Kidney glomerular epithelial cell (primary cell): ENCODE data around the gene TOR4A.
"Not testable (repeated sequence)": the region's sequence is repeated elsewhere in the genome, so short reads cannot be mapped to it uniquely, and the experiment has no call there.

Source experiments
- DNase-seq: peaks from one replicate; lab custom pipeline; 2025; lab: John Stamatoyannopoulos, UW

TOR4A gene

DNA sequence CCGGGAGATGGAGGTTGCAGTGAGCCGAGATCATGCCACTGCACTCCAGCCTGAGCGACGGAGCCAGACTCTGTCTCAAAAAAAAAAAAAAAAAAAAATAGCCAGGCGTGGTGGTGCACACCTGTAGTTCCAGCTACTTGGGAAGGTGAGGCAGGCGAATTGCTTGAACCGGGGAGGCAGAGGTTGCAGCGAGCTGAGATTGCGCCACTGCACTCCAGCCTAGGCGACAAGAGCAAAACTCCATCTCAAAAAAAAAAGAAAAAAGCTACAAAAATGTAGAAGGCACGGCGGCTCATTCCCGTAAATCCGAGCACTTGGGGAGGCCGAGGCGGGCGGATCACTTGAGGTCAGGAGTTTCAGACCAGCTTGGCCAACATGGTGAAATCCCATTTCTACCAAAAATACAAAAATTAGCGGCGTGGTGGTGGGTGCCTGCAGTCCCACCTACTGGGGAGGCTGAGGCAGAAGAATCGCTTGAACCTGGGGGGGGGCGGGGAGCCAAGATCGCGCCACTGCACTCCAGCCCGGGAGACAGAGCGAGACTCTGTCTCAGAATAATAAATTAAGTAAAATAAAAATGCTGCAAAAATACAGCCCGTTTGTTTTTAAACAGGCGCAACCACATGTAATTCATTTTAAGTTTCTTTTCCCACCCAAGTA lies 37.9 kb upstream of the TOR4A start:
- DNase-seq, result not testable (repeated sequence)

DNA sequence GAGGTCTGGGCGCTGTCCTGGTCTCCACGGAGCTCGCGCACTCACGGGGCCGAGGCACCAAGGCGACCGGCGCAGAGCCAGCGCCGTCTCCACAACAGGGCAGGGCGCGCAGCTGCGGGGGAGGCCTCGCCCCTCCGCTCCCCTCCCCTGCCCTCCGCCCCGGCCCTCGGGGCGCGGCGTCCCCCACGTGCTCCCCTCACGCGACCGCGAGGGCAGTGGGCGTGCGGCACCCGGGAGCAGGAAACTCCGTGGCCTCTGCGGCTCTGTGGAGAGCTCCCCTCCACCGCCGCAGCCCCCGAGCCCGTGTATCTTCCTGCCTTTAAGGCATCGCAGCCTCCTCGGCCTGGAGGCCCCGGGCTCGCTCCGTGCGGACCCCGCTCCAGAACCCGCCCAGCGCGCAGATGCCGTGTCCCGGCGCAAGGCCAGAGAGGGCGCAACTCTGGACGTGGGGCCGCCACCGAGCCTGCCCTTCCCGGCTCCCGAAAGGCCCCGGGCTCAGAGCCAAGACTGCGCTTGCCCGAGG lies 37.1 kb upstream of the TOR4A start:
- peak; percentile 41 for DNase-seq

DNA sequence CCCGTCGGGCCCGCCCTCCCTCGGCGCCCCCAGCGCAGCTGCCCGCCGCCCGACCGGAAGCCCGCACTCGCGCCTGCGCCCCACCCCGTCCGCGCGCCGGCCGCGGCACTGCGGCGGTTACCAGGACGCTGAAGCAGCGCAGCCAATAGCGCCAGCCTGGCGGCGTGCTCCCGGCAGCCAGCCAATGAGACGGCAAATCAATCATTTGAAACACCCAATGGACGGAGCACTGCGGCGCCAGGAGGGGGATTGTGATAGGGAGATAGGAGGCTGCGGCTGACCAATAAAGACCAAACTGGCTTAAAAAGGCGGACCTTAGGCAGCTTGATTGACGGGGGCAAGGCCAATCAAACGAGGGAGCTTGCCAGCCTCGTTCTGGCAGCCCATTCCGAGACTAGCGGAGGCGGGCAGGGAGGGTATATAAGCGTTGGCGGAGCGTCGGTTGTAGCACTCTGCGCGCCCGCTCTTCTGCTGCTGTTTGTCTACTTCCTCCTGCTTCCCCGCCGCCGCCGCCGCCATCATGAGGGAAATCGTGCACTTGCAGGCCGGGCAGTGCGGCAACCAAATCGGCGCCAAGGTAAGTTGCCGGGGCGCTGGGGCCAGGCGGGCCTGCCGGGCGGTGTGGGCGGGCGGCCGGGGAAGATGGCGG lies 36.6 kb upstream of the TOR4A start, which contains the start of gene TUBB4B:
TUBB4B (plus strand) TSS at position 447 of the 649 bp plus-strand sequence; CDS start at position 521, 74 bp downstream.
- DNase-seq, result peak; percentile 100

DNA sequence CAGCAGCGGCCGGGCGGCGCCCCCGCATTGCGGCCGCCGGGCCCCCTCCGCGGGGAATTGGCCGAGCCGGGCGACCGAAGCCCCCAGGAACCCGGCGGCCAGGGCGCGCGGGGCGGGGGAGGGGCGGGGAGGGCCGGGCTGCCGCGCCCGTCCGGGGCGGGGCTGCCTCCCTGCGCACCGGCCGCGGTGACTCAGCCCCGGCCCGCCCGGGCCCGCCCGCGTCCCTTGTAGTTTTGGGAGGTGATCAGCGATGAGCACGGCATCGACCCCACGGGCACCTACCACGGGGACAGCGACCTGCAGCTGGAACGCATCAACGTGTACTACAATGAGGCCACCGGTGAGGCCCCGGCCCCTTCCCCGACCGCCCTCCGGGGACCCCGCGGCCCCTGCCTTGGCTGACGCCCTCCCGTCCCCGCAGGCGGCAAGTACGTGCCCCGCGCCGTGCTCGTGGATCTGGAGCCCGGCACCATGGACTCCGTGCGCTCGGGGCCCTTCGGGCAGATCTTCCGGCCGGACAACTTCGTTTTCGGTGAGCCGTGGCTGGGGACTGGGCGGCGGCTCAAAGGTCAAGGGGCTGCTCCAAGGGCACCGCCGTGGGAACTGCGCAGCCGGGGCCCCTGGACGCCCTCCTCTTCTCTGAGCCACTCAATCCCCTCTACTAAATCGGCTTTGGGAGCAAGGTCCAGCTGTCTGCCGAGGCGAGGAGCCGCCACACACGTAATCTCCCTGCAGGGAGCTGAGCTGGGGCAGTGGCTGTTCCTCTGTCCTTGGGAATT lies 35.8 kb upstream of the TOR4A start:
- no peak for DNase-seq

DNA sequence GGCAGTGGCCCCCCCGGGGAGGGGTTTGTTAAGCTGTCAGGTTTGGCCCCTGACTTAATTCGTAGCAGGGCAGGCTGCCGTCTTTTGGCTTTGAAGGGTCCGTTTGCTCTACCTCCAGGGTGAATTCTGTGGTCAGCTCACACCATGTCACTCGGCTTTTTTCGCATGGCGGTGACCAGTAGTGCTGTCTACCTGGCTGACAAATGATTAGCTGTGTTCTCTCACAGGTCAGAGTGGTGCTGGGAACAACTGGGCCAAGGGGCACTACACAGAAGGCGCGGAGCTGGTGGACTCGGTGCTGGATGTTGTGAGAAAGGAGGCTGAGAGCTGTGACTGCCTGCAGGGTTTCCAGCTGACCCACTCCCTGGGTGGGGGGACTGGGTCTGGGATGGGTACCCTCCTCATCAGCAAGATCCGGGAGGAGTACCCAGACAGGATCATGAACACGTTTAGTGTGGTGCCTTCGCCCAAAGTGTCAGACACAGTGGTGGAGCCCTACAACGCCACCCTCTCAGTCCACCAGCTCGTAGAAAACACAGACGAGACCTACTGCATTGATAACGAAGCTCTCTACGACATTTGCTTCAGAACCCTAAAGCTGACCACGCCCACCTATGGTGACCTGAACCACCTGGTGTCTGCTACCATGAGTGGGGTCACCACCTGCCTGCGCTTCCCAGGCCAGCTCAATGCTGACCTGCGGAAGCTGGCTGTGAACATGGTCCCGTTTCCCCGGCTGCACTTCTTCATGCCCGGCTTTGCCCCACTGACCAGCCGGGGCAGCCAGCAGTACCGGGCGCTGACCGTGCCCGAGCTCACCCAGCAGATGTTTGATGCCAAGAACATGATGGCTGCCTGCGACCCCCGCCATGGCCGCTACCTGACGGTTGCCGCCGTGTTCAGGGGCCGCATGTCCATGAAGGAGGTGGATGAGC lies 35.0 kb upstream of the TOR4A start:
- DNase-seq, result no peak

DNA sequence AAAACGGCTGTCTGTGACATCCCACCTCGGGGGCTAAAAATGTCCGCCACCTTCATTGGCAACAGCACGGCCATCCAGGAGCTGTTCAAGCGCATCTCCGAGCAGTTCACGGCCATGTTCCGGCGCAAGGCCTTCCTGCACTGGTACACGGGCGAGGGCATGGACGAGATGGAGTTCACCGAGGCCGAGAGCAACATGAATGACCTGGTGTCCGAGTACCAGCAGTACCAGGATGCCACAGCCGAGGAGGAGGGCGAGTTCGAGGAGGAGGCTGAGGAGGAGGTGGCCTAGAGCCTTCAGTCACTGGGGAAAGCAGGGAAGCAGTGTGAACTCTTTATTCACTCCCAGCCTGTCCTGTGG lies 34.3 kb upstream of the TOR4A start:
- not testable (repeated sequence) for DNase-seq

DNA sequence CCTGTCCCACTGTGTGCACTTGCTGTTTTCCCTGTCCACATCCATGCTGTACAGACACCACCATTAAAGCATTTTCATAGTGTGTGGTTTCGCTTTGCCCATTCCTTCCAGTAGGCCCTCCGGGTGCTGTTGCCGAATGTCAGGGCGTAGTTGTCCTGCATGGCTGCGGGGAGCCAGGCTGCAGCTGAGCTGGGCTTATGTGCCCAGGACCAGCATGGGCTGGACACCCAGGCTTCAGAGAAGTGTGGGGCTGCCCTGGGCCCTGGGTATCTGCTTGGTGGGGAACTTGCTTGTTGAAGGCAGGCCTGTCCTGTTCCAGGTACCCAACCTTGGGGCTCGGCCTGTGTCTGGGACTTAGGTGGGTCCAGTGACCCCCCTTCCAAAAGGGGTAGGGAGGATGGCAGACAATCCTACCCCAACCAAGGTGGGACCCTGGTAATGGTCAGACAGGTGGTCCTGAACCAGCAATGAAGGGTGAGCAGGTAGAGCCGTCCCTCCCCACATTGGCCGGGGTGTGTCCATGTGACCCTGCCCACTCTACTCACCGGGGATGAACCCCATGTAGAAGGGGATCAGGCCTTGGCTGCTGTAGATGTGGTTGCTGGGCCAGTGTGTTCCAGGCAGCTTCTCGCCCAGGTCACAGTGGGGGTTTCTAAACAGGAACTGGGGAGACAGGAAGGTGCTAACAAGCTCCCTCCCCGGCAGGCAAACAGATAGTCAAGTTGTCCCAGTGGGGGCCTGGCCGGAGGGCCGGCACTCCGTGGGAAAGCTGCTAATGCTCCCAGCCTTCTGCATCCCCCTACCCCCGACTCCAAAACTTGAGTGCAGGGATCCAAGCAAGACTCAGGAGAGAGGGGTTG lies 33.7 kb upstream of the TOR4A start:
- no peak for DNase-seq

DNA sequence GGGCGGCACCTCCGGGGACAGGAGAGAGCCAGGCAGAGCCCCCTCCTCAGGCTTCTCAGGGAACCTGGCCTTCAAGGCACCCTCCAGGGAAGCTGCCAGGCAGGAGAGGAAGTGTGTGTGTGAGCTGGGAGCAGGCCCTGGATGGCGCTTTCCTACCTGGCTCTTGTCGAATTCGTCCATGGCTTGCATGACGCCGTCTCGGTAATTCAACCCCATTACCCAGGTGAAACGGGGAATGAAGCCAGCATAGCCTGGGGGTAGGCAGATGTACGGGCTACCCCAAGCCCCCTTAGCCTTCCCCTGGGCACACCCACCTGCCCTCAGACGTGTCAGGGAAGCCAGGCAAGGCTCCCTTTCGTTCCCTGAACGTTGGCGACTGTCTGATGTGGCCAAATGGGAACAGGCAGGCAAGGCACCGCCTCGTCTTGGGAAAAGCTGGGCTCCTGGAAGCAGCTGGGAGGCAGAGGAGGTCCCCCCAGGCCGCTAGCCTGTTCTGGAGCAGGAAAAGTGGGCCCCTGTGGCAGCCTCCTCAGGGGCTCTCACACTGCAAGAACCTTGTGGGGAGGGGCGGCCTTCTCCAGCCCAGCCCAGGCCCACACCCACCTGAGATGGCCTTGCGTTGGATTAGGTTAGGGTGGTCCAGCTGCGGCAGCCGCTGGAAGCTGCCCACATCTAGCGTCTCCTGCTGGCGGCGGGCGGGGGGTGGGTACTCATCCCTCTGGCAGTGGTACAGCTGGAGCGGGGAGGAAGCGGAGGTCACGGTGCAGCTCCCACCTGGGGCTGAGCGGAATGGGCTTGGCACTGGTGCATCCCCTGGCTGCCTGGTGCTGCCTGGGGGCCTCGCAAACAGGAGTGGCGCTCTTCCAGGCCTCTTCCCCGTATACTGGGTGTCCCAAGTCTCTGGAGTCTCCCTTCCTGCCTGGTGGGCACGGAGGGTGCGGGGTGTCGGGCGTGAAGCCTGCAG lies 32.8 kb upstream of the TOR4A start:
- no peak for DNase-seq

DNA sequence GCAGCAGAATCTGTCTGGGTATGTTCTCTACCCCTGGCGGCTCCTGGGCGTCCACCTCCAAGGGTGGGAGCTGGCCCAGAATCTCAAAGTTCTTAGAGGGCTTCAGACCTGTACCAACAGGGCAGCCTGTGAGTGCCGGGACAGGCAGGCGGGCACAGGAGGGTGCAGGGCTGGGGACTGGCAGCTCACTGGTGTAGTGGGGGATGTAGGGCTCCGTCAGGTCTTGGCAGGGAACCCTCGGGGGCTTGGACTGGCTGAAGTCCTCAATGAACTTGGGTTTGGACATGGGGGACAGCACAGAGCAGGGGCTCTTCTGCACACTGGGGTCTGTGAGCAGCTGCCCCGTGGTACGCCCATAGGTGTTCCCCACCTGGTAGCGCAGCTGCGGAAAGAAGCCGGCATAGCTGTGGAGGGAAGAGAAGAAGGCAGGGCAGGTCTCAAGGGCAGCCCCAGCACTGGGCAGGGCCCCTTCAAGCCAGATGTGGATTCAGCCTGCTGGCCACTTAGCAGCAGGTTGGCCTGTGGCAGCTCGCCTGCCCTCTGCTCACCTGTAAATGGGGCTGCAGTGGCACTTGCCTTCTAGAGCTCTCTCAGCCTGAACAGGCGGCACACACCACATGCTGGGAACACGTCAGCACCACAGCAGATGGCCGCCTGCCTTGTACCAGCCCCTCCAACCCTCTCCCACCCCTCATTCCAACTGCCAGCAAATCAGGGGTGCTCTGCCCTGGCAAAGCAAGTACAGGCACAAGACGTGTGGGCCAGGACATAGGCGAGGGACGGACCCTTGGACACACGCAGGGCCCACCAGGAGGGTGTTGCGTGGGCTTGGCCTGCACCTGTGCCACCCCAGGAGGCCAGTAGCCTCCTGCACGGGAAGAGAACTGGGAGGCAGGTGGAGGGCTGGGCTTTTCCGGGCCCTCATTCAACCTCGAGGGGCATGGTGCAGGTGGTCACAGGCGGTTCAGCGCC lies 31.8 kb upstream of the TOR4A start:
- DNase-seq, result no peak

DNA sequence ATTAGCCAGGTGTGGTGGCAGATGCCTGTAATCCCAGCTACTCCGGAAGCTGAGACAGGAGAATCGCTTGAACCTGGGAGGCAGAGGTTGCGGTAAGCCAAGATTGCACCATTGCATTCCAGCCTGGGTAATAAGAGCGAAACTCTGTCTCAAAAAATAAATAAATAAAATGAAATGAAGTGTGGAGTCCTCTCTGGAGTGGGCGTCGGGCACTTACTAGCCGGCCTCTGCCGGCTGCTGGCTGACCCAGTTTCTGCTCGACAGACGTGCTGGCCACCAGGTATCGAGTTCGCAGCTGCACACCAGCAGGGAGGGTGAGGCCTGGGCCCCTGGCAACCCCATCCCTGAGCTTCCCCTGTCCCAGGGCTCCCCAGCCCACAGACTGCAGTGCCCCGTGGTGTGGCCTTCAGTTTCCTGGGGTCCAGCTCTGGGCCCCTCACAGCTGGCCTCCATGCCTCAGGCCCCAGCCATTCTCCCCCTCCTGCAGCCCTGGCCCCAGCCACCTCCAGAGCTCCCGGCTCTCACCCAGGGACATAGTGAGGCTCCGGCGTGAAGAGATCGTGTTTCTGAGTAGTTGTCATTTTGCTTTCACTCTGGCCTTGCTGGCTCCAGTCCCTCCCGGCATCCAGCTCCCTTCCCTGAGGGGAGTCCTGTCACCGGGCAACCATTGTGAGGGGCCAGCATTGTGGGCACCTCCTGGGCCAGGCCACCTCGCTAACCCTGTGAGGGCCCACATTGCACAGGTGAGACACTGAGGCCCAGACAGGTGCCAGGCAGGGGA lies 30.2 kb upstream of the TOR4A start:
- no peak for DNase-seq

DNA sequence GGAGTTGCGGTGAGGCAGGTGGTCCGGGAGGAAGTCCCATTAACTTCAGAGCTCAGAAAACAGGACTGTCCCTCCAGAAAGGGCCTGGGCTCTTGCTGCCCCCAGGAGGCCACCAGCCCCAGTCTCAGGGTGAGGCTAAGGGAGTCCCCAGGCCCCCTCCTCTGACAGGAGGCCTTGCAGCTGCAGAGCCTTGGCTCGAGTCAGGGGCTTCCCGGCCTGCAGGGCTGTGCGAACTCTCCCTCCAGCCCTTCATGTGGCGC lies 29.7 kb upstream of the TOR4A start:
- no peak for DNase-seq

DNA sequence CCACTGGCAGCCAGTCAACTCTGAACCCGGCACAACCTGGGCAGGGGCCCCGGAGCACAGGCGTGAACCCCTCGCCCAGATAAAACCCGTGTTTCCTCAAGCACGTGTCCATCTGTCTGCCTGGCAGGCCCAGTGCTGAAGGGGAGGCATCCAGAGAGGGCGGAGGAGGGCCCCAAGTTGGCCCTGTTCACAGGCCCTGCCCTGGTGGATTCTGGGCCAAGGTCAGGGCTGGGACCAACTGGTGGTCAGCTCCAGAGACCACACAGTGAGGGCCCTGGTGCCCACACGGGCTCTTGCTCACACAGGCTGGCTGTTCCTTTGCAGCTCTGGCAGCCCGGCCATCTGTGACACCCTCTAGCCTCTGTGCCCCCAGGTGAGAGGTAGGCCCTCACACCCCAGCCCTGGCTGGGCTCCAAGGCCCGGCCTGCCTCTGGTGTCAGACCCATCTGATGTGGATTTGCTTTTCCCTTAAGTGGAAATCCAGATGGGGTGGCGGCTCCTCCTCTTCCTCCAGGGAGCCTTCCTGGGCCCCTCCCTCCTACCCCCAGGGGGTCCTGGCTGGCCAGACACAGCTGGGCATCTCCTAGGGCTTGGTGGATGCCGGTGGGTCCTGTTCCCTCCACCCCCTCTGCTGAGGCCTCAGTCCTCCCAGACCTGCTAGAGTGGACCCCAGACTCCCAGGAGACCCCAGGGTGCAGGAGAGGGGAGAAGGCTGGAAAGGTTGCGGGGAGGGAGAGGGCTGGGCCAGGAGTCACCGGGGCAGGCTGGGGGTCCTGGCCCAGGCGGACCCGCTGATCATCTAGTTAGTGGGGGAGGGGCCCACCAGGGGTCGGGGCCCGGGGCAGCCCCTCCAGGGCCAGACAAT lies 27.0 kb upstream of the TOR4A start:
- DNase-seq, result no peak

DNA sequence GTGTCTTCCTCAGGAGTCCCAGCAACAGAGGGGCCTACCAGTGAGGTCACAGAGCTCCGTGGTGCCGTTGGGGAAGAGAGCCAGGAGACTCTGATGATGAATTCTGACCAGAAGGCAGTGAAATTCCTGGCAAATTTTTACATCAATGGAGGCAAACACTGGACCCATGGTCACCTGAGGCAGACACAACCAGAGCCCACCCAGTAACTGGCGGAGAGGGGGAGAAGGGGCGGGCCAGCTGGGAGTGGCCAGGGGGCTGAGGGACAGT lies 26.4 kb upstream of the TOR4A start, which contains the start of gene STPG3:
STPG3 (plus strand) TSS at position 93 of the 268 bp plus-strand sequence; CDS start at position 94, 1 bp downstream.
- DNase-seq, result no peak

DNA sequence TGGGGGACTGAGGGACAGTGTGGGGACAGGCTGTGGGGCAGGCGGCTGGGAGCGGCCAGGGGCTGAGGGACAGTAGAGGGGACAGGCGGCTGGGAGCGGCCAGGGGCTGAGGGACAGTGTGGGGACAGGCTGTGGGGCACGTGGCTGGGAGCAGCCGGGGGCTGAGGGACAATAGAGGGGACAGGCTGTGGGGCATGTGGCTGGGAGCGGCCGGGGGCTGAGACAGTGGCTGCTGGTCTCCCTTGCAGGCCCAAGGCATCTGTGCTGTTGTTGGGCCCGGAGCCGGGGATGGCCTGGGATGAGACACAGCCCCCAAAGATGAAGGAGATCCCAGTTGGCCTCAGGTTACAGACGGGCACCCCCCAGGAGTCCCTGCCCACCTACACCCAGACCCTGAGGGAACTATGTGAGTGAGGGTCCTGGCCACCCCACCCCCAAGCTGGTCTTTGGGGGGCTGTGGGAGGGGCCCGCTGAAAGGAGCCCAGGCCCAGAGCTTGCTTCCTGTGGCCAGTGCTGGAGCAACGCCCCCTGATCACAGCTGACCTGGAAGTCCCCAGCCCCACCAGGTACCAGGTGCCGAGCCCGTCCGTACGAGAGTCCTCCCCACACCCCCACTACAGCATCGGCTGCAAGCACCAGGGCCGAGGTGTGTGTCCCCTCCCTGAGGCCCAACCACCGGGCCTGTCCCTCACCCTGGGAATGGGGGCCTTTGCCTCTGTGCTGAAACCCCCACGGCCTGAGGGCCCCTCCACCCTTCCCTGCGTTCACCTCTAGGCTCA lies 25.8 kb upstream of the TOR4A start:
- DNase-seq, result no peak

DNA sequence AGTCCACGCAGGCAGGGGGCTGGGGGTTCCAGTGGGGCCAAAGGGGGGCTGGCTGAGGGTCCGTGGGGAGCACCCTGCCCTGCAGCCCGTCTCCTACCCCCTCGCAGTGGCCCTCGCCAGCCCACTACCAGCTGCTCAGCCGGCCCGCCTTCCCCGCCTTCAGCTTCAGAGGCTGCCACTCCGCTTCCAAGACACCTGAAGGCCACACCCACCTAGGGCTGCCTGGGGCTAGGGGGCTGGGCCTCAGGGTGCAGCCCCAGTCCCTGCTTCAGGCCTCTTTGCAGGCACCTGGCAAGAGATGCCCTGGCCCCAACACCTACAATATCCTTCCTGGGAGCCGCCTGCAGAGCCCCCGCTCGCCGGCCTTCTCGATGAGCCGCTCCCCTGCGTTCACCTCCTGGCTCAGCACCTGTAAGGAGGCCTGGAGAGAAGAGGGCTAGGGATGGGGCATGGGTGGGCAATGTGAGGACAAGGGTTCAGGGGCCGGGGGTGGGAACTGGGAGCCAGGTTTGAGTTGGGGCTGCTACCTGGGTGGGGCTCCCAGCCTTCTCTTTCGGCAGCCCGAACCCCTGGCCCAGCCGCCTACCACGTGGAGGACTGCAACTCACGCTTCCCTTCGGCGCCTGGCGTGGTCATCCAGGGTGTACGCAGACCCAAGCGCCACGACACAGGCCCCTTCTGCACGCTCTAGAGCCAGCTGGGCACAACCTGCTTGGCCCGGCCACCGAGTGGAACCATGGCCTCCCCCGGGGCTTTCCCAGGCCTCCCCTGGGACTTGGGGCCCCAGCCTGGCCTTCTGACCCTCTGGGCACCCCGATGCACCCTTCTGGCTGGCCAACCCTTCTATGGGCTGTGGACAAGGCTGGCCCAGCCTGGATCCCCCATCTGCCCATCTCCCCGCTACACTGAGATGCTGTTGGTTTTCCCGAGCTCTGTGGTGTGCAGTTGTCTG lies 24.7 kb upstream of the TOR4A start:
- DNase-seq, result no peak
